ENCODE data around the gene MEPCE. TPM values are rescaled to one million over a fixed set of nuclear protein-coding genes. Genes with fewer than 3 reads are reported as not detected.

MEPCE gene
- total and polyA plus RNA-seq, 2 experiments from 2014 or later, result 10.0 to 32.6 TPM

DNA sequence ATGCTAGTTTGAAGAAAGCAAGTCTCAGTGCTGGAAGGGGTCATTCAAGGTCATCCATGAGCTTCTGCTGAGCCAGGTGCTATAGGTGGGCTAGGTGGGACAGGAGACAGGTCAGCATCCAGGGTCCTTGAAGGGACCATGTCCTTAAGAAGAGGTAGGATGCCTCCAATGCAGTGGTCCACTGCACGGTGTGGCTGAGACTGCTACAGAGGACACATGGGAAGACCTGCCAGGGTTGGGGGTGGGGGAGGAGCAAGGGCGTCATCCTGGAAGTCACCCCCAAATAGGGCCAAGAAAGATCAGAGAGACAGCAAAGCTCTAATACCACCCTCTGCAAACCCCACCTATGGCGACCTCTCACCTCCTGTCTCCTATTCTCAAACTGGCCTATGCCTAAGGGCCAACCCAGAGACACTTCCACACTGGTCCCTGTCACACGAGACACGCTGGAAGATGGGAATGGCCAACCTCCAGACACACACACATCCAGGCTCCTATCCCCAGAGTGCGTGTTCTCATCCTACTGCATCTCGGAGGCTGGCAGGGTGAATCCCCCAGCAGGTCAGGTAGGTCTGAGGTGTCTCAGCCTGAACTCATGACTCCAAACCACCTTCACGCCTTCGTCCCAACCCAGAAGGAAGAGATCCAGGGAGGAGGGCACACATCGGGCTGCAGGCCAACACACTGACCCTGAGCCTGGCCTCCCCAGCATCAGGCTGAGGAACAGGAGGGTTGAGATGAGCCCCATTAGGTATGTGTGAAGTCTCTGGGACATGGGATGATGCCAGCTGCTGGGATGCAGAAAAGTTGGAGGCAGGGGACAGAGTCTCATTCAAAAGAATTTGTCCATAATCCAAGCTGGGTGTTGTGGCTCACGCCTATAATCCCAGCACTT lies 12.3 kb downstream of the MEPCE start (continued):
- TF ChIP-seq, protein P1, sequence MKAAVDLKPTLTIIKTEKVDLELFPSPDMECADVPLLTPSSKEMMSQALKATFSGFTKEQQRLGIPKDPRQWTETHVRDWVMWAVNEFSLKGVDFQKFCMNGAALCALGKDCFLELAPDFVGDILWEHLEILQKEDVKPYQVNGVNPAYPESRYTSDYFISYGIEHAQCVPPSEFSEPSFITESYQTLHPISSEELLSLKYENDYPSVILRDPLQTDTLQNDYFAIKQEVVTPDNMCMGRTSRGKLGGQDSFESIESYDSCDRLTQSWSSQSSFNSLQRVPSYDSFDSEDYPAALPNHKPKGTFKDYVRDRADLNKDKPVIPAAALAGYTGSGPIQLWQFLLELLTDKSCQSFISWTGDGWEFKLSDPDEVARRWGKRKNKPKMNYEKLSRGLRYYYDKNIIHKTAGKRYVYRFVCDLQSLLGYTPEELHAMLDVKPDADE (IDR thresholded peaks at IDR 0.05), result no peak
- TF ChIP-seq JUNB (IDR thresholded peaks at IDR 0.05; ENCODE audit: unreplicated experiment), result no peak
- TF ChIP-seq, protein P2, sequence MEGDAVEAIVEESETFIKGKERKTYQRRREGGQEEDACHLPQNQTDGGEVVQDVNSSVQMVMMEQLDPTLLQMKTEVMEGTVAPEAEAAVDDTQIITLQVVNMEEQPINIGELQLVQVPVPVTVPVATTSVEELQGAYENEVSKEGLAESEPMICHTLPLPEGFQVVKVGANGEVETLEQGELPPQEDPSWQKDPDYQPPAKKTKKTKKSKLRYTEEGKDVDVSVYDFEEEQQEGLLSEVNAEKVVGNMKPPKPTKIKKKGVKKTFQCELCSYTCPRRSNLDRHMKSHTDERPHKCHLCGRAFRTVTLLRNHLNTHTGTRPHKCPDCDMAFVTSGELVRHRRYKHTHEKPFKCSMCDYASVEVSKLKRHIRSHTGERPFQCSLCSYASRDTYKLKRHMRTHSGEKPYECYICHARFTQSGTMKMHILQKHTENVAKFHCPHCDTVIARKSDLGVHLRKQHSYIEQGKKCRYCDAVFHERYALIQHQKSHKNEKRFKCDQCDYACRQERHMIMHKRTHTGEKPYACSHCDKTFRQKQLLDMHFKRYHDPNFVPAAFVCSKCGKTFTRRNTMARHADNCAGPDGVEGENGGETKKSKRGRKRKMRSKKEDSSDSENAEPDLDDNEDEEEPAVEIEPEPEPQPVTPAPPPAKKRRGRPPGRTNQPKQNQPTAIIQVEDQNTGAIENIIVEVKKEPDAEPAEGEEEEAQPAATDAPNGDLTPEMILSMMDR (conservative IDR thresholded peaks at IDR 0.05; ENCODE audit: low read depth in 2 of 2), result no peak

DNA sequence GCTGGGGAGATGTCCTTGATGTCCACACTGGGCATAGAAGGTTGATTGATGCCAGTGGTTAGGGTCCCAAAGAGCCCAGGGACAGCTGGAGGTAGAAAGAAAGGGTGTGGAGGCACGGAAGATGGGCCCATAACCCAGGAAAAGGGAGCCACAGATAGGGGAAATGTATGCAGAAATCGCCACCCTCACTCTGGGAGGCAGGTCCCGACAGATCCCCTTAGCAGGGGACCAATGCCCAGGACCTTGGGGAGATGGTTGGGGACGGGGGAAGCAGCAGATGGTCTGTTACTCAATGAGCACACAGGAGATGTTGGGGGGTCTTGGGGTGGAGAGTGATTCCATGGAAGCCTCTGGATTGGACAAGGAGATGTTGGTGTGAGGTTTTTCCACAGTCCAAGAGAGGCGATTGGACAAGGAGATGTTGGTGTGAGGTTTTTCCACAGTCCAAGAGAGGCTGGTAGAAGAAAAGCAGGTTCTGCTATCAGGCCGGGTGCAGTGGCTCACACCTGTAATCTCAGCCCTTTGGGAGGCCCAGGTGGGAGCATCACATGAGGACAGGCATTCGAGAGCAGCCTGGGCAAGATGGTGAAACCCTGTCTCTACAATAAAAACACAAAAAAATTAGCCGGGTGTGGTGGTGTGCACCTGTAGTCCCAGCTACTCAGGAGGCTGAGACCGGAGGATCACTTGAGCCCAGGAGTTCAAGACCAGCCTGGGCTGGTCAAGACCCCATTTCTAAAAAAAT lies 13.6 kb downstream of the MEPCE start:
- H3K4me3 Mint-ChIP-seq, result no peak overlapping the region
- no peaks in the 10 kb centered on the region for H3K9me3 Mint-ChIP-seq
- H3K27me3 Mint-ChIP-seq (ENCODE audit: insufficient read depth, low read depth, poor library complexity), result peaks cover 13% of the 10 kb centered on the region
- no peaks in the 10 kb centered on the region for H3K36me3 Mint-ChIP-seq (ENCODE audit: low read depth)
- H3K27me3 ChIP-seq (ENCODE audit: insufficient read depth), result no peaks in the 10 kb centered on the region
- no peaks in the 10 kb centered on the region for H3F3A ChIP-seq (replicated peaks; ENCODE audit: low read depth)
- no peak overlapping the region for H3K27ac ChIP-seq (ENCODE audit: low read depth)
- H3K79me2 ChIP-seq (replicated peaks; ENCODE audit: insufficient read depth), result no peaks in the 10 kb centered on the region
- H3K36me3 ChIP-seq (ENCODE audit: insufficient read depth), result no peaks in the 10 kb centered on the region
- no peak overlapping the region for H3K4me2 ChIP-seq
- H3K4me1 Mint-ChIP-seq, result peaks cover 9% of the 10 kb centered on the region
- DNase-seq (ENCODE audit: low spot score) (no peak), ATAC-seq (no peak)
- no peaks in the 10 kb centered on the region; the same call in 1 of the 2 replicates for H3K4me1 ChIP-seq (ENCODE audit: insufficient read depth)
- no peak overlapping the region for H2AFZ ChIP-seq
- no peaks in the 10 kb centered on the region for H4K20me1 ChIP-seq (replicated peaks; ENCODE audit: insufficient read depth)
- H3K4me3 ChIP-seq, result no peak overlapping the region
- H3K27ac Mint-ChIP-seq, result no peak overlapping the region
- H3K9me2 ChIP-seq (ENCODE audit: insufficient read depth), result no peaks in the 10 kb centered on the region
- no peak for TF ChIP-seq ZNF331 (CRISPR knock-in tag; IDR thresholded peaks at IDR 0.05; ENCODE audit: low read depth)
- TF ChIP-seq, protein P2 (conservative IDR thresholded peaks at IDR 0.05; ENCODE audit: low read depth in 2 of 2), result no peak
- no peak for TF ChIP-seq JUNB (IDR thresholded peaks at IDR 0.05; ENCODE audit: unreplicated experiment)
- no peak for TF ChIP-seq CREB1 (CRISPR knock-in tag; IDR thresholded peaks at IDR 0.05; ENCODE audit: low read depth)
- TF ChIP-seq, protein P3, sequence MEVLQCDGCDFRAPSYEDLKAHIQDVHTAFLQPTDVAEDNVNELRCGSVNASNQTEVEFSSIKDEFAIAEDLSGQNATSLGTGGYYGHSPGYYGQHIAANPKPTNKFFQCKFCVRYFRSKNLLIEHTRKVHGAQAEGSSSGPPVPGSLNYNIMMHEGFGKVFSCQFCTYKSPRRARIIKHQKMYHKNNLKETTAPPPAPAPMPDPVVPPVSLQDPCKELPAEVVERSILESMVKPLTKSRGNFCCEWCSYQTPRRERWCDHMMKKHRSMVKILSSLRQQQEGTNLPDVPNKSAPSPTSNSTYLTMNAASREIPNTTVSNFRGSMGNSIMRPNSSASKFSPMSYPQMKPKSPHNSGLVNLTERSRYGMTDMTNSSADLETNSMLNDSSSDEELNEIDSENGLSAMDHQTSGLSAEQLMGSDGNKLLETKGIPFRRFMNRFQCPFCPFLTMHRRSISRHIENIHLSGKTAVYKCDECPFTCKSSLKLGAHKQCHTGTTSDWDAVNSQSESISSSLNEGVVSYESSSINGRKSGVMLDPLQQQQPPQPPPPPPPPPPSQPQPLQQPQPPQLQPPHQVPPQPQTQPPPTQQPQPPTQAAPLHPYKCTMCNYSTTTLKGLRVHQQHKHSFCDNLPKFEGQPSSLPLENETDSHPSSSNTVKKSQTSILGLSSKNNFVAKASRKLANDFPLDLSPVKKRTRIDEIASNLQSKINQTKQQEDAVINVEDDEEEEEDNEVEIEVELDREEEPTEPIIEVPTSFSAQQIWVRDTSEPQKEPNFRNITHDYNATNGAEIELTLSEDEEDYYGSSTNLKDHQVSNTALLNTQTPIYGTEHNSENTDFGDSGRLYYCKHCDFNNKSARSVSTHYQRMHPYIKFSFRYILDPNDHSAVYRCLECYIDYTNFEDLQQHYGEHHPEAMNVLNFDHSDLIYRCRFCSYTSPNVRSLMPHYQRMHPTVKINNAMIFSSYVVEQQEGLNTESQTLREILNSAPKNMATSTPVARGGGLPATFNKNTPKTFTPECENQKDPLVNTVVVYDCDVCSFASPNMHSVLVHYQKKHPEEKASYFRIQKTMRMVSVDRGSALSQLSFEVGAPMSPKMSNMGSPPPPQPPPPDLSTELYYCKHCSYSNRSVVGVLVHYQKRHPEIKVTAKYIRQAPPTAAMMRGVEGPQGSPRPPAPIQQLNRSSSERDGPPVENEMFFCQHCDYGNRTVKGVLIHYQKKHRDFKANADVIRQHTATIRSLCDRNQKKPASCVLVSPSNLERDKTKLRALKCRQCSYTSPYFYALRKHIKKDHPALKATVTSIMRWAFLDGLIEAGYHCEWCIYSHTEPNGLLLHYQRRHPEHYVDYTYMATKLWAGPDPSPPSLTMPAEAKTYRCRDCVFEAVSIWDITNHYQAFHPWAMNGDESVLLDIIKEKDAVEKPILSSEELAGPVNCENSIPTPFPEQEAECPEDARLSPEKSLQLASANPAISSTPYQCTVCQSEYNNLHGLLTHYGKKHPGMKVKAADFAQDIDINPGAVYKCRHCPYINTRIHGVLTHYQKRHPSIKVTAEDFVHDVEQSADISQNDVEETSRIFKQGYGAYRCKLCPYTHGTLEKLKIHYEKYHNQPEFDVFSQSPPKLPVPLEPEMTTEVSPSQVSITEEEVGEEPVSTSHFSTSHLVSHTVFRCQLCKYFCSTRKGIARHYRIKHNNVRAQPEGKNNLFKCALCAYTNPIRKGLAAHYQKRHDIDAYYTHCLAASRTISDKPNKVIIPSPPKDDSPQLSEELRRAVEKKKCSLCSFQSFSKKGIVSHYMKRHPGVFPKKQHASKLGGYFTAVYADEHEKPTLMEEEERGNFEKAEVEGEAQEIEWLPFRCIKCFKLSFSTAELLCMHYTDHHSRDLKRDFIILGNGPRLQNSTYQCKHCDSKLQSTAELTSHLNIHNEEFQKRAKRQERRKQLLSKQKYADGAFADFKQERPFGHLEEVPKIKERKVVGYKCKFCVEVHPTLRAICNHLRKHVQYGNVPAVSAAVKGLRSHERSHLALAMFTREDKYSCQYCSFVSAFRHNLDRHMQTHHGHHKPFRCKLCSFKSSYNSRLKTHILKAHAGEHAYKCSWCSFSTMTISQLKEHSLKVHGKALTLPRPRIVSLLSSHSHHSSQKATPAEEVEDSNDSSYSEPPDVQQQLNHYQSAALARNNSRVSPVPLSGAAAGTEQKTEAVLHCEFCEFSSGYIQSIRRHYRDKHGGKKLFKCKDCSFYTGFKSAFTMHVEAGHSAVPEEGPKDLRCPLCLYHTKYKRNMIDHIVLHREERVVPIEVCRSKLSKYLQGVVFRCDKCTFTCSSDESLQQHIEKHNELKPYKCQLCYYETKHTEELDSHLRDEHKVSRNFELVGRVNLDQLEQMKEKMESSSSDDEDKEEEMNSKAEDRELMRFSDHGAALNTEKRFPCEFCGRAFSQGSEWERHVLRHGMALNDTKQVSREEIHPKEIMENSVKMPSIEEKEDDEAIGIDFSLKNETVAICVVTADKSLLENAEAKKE (CRISPR knock-in tag; IDR thresholded peaks at IDR 0.05), result no peak
- TF ChIP-seq, protein P1 (IDR thresholded peaks at IDR 0.05), result no peak
- TF ChIP-seq POLR2AphosphoS5 (IDR thresholded peaks at IDR 0.05; ENCODE audit: low read depth), result no peak
- TF ChIP-seq EZH2phosphoT487 (IDR thresholded peaks at IDR 0.05; ENCODE audit: unreplicated experiment), result no peak

Data from GM23338 (cell line).